Keratinocyte (primary cell): ENCODE data around the gene NT5DC1. TPM values are rescaled to one million over a fixed set of nuclear protein-coding genes. Genes with fewer than 3 reads are reported as not detected.
A peak's percentile ranks its signal among the peaks of the same experiment; 100 is the strongest.

Experiments used
- DNase-seq: peaks from one replicate; pipeline ENCODE4 v3.0.0-alpha.2; 2011; ENCODE audit warnings: low read depth, missing footprints, low spot score
- FAIRE-seq: peaks from 2 replicates; lab custom pipeline; 2011; peaks lifted over from hg19 to GRCh38; lab: Jason Lieb, UNC
- H2AFZ ChIP-seq: 2 replicates; pipeline ENCODE4 v1.6.0; 2012; ENCODE audit warnings: low read length, control low read depth, inconsistent platforms; ENCODE audit not compliant: control insufficient read depth
- H3K27ac ChIP-seq: 2 replicates; pipeline ENCODE4 v1.5.1; 2011; ENCODE audit warnings: low read length; ENCODE audit not compliant: control insufficient read depth, insufficient read depth
- H3K27me3 ChIP-seq: 3 replicates; pipeline ENCODE4 v1.6.0; 2011; ENCODE audit warnings: low read length; ENCODE audit not compliant: control insufficient read depth, insufficient read depth; ENCODE audit errors: extremely low read depth
- H3K36me3 ChIP-seq, 2 experiments: 2 replicates in 1 of 2; 3 replicates in 1 of 2; pipeline ENCODE4 v1.5.1; 2011; ENCODE audit warnings: low read length in 2 of 2, mild to moderate bottlenecking in 1 of 2; ENCODE audit not compliant: control insufficient read depth in 2 of 2, insufficient read depth in 2 of 2; ENCODE audit errors: extremely low read depth in 1 of 2
- H3K4me1 ChIP-seq: 3 replicates; pipeline ENCODE4 v1.5.1; 2011; ENCODE audit warnings: low read length; ENCODE audit not compliant: control insufficient read depth, insufficient read depth; ENCODE audit errors: extremely low read depth
- H3K4me2 ChIP-seq: 3 replicates; pipeline ENCODE4 v1.6.0; 2011; ENCODE audit warnings: low read depth, low read length; ENCODE audit not compliant: control insufficient read depth, insufficient read depth; ENCODE audit errors: extremely low read depth
- H3K4me3 ChIP-seq, 3 experiments: fragments of 200-600 bp in 1 of 3; sonication (generic) in 1 of 3; 2 replicates in 2 of 3; 3 replicates in 1 of 3; pipeline ENCODE4 v1.5.1; 2011 to 2016; ENCODE audit warnings: low read length in 3 of 3, mild to moderate bottlenecking in 3 of 3, control low read depth in 2 of 3, inconsistent platforms in 1 of 3, low read depth in 1 of 3, mixed read lengths in 1 of 3, mixed run types in 1 of 3, moderate library complexity in 1 of 3; ENCODE audit not compliant: control insufficient read depth in 2 of 3, insufficient read depth in 2 of 3; ENCODE audit errors: extremely low read depth in 1 of 3
- H3K79me2 ChIP-seq: 2 replicates; pipeline ENCODE4 v1.6.0; 2012; ENCODE audit warnings: low read length; ENCODE audit not compliant: control insufficient read depth, insufficient read depth
- H3K9ac ChIP-seq: 3 replicates; pipeline ENCODE4 v1.6.0; 2011; ENCODE audit warnings: low read length; ENCODE audit not compliant: control insufficient read depth, insufficient read depth; ENCODE audit errors: extremely low read depth
- H3K9me1 ChIP-seq: 3 replicates; pipeline ENCODE4 v1.6.0; 2011; ENCODE audit warnings: low read length; ENCODE audit not compliant: control insufficient read depth, insufficient read depth; ENCODE audit errors: extremely low read depth
- H3K9me3 ChIP-seq: 2 replicates; pipeline ENCODE4 v1.5.1; 2012; ENCODE audit warnings: low read depth, low read length; ENCODE audit not compliant: control insufficient read depth
- H4K20me1 ChIP-seq: 3 replicates; pipeline ENCODE4 v1.6.0; 2011; ENCODE audit warnings: low read length; ENCODE audit not compliant: control insufficient read depth, insufficient read depth; ENCODE audit errors: extremely low read depth
- CTCF ChIP-seq, 3 experiments: IDR thresholded peaks in 1 of 3; conservative IDR thresholded peaks in 1 of 3; optimal IDR thresholded peaks in 1 of 3; 2 replicates in 2 of 3; 3 replicates in 1 of 3; pipeline versions ENCODE3 to v1.5.1; 2011; ENCODE audit warnings: low read length in 3 of 3, mild to moderate bottlenecking in 3 of 3, moderate library complexity in 2 of 3, control low read depth in 1 of 3, inconsistent platforms in 1 of 3; ENCODE audit not compliant: insufficient read depth in 2 of 3; ENCODE audit errors: extremely low read depth in 1 of 3
- EZH2 ChIP-seq: IDR thresholded peaks from one replicate; pipeline ENCODE4 v1.6.1; 2012; ENCODE audit warnings: inconsistent platforms, mild to moderate bottlenecking, low read length, moderate library complexity
- dilution Hi-C: fragments of 300-500 bp; cut with MboI; formaldehyde crosslinking; loops from one replicate; pipeline ENCODE4 v1.7.0; 2020; ENCODE audit warnings: low sequenced_read_pairs; ENCODE audit not compliant: extremely low pct_ligation_motif_present
- polyA plus RNA-seq, 5 experiments: library from polyadenylated mRNA; depleted of rRNA in 3 of 5; stranded (reverse) in 3 of 5; stranded (forward) in 1 of 5; unstranded in 1 of 5; fragments of >200 nt; gene quantifications; 1 replicate in 1 of 5; 2 replicates in 3 of 5; 3 replicates in 1 of 5; pipeline versions ENCODE4 v1.2.1 to v1.2.3, GENCODE V29; 2011 to 2012; ENCODE audit warnings: missing spikeins in 2 of 5, low read depth in 1 of 5, low replicate concordance in 1 of 5

Gene NT5DC1
- polyA plus RNA-seq, 1 donor (not counting 4 experiments of a cell fraction or from before 2014, with no cell fraction given), result 31.2 TPM

GRCh38 chr6:116070616-116071389, 29.9 kb upstream of the NT5DC1 start:
- Histone ChIP-seq H3K4me3 (no peak overlapping the region), H3K36me3 (no peaks in the 10 kb centered on the region), H2AFZ (no peak overlapping the region), H3K4me1 (peaks cover 20% of the 10 kb centered on the region), H3K4me2 (no peak overlapping the region), H3K27me3 (no peaks in the 10 kb centered on the region), H3K79me2 (no peaks in the 10 kb centered on the region), H3K9ac (no peak overlapping the region), H3K9me1 (peaks cover 2% of the 10 kb centered on the region), H4K20me1 (no peaks in the 10 kb centered on the region), H3K27ac (no peak overlapping the region), H3K9me3 (no peaks in the 10 kb centered on the region)
- FAIRE-seq, result peak; percentile 61
- TF ChIP-seq EZH2 (no peak), CTCF (optimal IDR thresholded peaks at IDR 0.05 in 1 of 3, IDR thresholded peaks at IDR 0.05 in 1 of 3, conservative IDR thresholded peaks at IDR 0.05 in 1 of 3; ENCODE audit: extremely low read depth in 1 of 3, insufficient read depth in 2 of 3, low read length in 3 of 3) (no peak)
- dilution Hi-C loops, result no loop called here
- DNase-seq, result no peak

GRCh38 chr6:116072368-116072767, 28.3 kb upstream of the NT5DC1 start:
- Histone ChIP-seq H3K9ac (no peak overlapping the region), H3K9me3 (no peaks in the 10 kb centered on the region), H3K4me1 (peaks cover 20% of the 10 kb centered on the region), H3K4me2 (no peak overlapping the region), H3K36me3 (no peaks in the 10 kb centered on the region), H3K79me2 (no peaks in the 10 kb centered on the region), H2AFZ (no peak overlapping the region), H3K9me1 (peaks cover 2% of the 10 kb centered on the region), H3K4me3 (no peak overlapping the region), H3K27ac (no peak overlapping the region), H4K20me1 (no peaks in the 10 kb centered on the region), H3K27me3 (no peaks in the 10 kb centered on the region)
- TF ChIP-seq EZH2 (no peak), CTCF (optimal IDR thresholded peaks at IDR 0.05 in 1 of 3, IDR thresholded peaks at IDR 0.05 in 1 of 3, conservative IDR thresholded peaks at IDR 0.05 in 1 of 3; ENCODE audit: extremely low read depth in 1 of 3, insufficient read depth in 2 of 3, low read length in 3 of 3) (no peak)
- DNase-seq (no peak), FAIRE-seq (no peak)
- dilution Hi-C loops, result no loop called here
